Dedifferentiated amniotic fluid mesenchymal stem cell (primary cell): ENCODE results near the gene GABBR1.

Experiments
- DNase-seq: peaks from one replicate; pipeline ENCODE4 v3.0.0-alpha.2; 2016; ENCODE audit errors: extremely low spot score

GABBR1 gene

DNA sequence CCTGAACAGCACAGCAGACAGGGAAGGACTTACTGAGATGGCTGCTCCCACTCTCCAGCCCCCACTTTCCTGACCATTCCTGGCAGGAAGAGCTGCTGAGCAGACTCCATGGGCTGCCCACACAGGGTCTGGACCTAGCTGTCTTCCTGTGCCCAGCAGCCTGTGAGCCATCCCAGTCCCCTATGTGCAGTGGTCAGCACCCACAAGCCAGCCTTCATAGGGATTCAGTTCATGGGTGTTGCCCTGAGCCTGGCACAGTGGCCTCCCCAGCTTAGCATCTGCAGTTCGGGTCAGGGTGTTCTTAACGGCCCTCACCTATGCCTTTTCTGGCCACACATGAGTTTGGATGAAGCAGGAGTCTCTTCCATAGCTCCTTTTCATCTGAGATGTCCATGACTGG lies 105.4 kb downstream of the GABBR1 start:
- no peak for DNase-seq

DNA sequence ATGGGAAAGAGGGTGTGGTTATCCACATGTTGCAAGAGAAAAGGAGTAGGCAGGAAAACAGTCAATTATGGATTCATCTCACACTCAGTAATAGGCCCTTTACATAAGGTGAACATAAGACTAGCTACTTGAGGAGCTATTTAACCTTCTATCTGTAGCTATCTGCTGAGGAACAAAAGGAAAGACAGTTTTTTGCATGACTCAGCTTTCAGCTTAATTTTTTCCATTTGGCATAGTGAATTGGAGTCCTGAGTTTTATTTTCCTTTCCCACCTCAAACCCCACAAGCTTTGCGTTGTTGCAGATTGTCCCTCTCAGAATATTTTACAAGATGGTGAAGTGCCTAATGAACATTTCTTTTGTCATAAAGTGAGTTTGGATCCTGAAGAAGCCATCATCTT lies 105.9 kb downstream of the GABBR1 start:
- DNase-seq: no peak

GRCh38 chr6:29525311-29525639 lies 107.7 kb downstream of the GABBR1 start:
- no peak for DNase-seq

- no peak for DNase-seq
Observed at GRCh38 chr6:29524444-29525310, 108.3 kb downstream of the GABBR1 start.

GRCh38 chr6:29524044-29524443 lies 108.9 kb downstream of the GABBR1 start:
- DNase-seq: no peak

GRCh38 chr6:29522227-29522626 lies 110.8 kb downstream of the GABBR1 start:
- DNase-seq: no peak

DNA sequence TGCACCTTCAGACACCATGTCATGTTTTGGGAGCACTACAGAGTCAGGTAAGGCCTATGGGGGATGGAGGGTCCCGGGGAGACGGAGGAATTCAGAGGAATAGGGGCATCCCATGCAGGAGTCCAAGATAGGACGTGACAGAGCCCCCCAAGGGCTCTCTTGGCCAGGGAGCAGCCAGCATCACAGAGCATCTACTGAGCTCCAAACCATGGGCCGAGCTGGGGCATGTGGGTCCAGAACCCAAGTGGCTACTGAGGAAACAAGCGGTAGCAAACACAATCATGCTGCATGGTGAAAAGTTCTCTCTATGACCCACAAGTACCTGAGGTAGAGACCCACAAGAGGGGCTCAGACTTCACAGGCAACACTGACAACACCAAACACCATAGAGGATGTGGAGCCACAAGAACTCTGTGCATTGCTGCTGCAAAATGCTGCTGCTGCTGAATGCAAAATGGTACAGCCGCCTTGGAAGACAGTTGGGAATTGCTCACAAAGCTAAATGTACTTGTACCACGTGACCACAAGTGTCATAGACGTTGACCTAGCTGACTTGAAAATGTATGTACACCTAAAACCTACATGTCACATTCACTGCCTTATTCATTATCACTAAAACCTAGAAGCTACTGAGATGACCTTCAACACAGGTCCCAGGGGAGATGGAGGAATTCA lies 111.8 kb downstream of the GABBR1 start:
- DNase-seq: no peak

DNA sequence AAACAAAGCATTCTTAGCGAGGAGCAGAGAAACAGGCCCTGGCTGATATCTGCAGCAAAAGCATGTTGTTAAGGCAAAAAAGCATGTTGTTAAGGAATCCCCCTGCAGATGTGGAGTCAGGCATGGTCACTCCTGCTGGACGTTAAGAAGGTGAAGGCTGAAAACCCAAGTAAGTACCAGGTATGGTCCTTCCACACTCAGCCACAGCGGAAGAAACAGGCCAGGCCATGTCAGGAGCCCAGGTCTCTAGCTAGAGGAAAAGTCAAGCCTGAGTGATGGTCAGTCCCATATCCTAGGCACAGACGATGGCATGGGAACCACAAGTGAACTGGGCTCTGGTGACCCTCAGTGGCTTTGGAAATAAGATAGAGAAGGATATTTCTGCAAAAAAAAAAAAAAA lies 112.8 kb downstream of the GABBR1 start:
- no peak for DNase-seq

GRCh38 chr6:29519291-29520010 lies 113.5 kb downstream of the GABBR1 start:
- DNase-seq: no peak

DNA sequence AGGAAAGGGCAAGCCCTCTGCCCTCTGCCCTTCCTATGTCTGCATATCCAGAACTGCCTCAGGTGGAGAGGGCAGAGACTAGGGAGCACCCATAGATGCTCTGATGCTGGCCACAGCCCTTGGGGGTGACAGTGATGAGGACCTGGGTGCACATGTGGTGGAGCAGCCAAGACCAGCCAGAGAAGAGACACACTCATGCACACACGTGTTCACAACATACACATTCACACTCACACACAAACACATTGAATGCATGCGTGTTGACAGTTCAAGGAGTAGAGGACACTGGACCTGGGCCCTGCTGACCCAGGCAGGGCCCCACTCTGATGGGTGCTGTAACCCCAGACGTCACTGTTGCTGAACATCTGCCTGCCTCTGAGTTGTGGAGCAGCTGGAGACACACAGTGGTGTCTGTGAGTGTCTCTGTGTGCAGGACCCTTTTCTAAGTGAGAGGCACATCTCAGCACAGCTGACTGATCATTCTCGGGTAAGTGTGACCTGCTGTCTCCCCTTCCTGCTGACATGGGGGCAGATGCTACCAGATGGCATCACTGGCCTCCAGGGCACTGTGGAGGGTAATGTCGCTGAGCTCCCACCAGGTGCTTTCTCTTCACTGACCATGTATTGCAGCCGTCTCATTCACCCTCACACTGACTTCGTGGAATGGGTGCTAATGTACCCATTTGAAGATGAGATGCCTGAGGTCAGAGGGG lies 115.1 kb downstream of the GABBR1 start:
- no peak for DNase-seq

- DNase-seq: no peak
Observed at GRCh38 chr6:29517245-29517644, 115.7 kb downstream of the GABBR1 start.

- no peak for DNase-seq
Observed at GRCh38 chr6:29516108-29516507, 116.9 kb downstream of the GABBR1 start.

DNA sequence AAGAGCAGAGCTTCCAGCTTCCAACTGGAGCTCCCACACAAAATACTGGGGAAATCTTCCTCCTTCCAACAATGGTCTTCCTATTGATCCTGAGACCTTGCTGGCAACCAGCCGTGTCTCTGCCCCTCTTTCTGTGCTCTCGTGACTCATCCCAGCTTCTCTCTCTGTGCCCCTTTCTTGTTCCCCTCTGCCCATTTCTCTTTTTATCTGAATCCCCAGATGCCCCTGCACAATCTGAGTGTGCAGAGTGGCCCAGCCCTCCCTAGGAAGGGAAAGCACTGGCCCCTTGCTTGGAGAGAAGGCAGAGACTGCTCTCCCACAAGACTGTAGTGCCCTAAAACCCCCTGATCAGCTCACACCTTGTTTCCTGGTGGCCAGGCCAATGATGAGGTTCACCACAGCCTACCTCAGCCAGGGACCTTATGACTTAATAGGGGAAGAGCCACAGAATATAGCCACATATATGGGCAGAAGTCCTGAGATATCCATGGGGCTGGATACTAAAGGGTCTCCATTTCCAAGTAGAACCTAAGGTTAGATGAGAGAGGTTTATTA lies 122.2 kb downstream of the GABBR1 start:
- no peak for DNase-seq

GRCh38 chr6:29510202-29510601 lies 122.8 kb downstream of the GABBR1 start:
- no peak for DNase-seq
